ENCODE measurements around the gene RAPGEF2. TPM values are rescaled to one million over a fixed set of nuclear protein-coding genes. Genes with fewer than 3 reads are reported as not detected.
A peak's percentile ranks its signal among the peaks of the same experiment; 100 is the strongest.

The RAPGEF2 gene
- total and polyA plus RNA-seq, 10 of the 15 experiments (the other 5 are each of a cell fraction or from before 2014, with no cell fraction given): 0.31 to 24.0 (median 2.9) TPM

GRCh38 chr4:159079074-159079473 lies 23.8 kb upstream of the RAPGEF2 start:
- no peak overlapping the region for H3K4me3 ChIP-seq
- H4K20me1 ChIP-seq (ENCODE audit: control insufficient read depth, insufficient read depth): no peaks in the 10 kb centered on the region
- no peaks in the 10 kb centered on the region for H3K79me2 ChIP-seq (ENCODE audit: control insufficient read depth, insufficient read depth, low read length)
- ChIA-PET RAD21 (ENCODE audit: unreplicated experiment) (no interaction called here), SMC1A (ENCODE audit: uncharacterized antibody, unreplicated experiment) (interaction anchor here (0.9 to 2.7 kb wide), 8 partner anchors 20 to 95 kb away, joined by 3 to 20 read pairs (median 6); no protein-coding TSS in a partner anchor), POLR2A (interaction anchor here (0.6 kb wide), 1 partner anchor 21 kb away, joined by 3 read pairs; no protein-coding TSS in a partner anchor), CTCF (interaction anchor here (0.7 to 2.3 kb wide), 6 partner anchors 20 to 112 kb away, joined by 3 to 7 read pairs (median 3); no protein-coding TSS in a partner anchor)
- peaks cover 23% of the 10 kb centered on the region for H3K4me1 ChIP-seq (ENCODE audit: control insufficient read depth, insufficient read depth, low read length)
- H3K9ac ChIP-seq (ENCODE audit: control insufficient read depth, insufficient read depth, low read length): no peak overlapping the region
- H2AFZ ChIP-seq (ENCODE audit: control insufficient read depth, low read depth, low read length): peak overlapping the region; percentile 51; the same call in 1 of the 2 replicates
- no peak for DNase-seq (ENCODE audit: low read depth, low spot score)
- H3K36me3 ChIP-seq (ENCODE audit: control insufficient read depth in 2 of 2, insufficient read depth in 2 of 2, low read length in 1 of 2): no peaks in the 10 kb centered on the region
- no TSS peak for BruUV-seq (replicated peaks)
- WGBS (ENCODE audit: insufficient coverage, insufficient replicate concordance, low lambda C conversion rate, missing lambda C conversion rate): 70% methylated on average over 2 of the region's 2 CpGs
- ATAC-seq: no peak
- in situ Hi-C loops (cut with MboI): no loop called here
- no peaks in the 10 kb centered on the region; the same call in 2 of the 3 replicates for H3K9me3 ChIP-seq (replicated peaks; ENCODE audit: control insufficient read depth, insufficient read depth, low read length)
- TF ChIP-seq HDAC6 (IDR thresholded peaks at IDR 0.05; ENCODE audit: unreplicated experiment): no peak
- TF ChIP-seq MYC (IDR thresholded peaks at IDR 0.05; ENCODE audit: insufficient read depth, insufficient read length, insufficient replicate concordance, low read length, severe bottlenecking): no peak
- TF ChIP-seq E4F1 (IDR thresholded peaks at IDR 0.05; ENCODE audit: borderline replicate concordance, partially characterized antibody): no peak
- no peak for TF ChIP-seq POLR2A (IDR thresholded peaks at IDR 0.05; ENCODE audit: low read depth, low read length)
- H3K4me2 ChIP-seq (ENCODE audit: control insufficient read depth, insufficient read depth): no peak overlapping the region
- FAIRE-seq: no peak
- no peaks in the 10 kb centered on the region for H3K27me3 ChIP-seq (replicated peaks in 1 of 2; ENCODE audit: control insufficient read depth in 2 of 2, insufficient read depth in 2 of 2, low read length in 1 of 2)
- no peak overlapping the region for H3K27ac ChIP-seq (ENCODE audit: control insufficient read depth, insufficient read depth)
- intact Hi-C loops (cut with micrococcal nuclease; ENCODE audit: unreplicated experiment): no loop called here

DNA sequence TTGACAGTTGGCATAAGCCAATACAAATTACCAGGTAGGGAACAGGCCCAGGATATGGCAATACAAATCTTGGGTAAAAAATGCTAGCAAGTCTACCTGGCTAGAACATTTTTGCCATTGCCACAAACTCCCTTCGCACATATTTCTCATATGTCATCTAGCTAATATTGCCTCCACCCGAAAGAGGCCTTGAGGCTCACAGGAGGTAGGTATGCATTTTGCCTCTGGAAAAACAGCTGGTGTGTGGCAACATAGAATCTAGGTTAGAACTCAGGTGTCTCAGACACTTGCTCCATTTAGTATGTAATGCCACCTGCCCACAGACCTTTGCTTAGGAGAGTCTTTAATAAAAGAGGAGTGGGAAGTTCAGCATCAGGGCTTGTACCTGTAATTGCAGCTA lies 16.3 kb upstream of the RAPGEF2 start:
- ChIA-PET POLR2A (interaction anchor here (0.6 to 1.2 kb wide), 2 partner anchors 18 to 77 kb away, joined by 3 read pairs; no protein-coding TSS in a partner anchor), RAD21 (ENCODE audit: unreplicated experiment) (no interaction called here), SMC1A (ENCODE audit: uncharacterized antibody, unreplicated experiment) (no interaction called here), CTCF (no interaction called here)
- Histone ChIP-seq H4K20me1 (ENCODE audit: control insufficient read depth, insufficient read depth) (no peaks in the 10 kb centered on the region), H2AFZ (ENCODE audit: control insufficient read depth, low read depth, low read length) (no peak overlapping the region), H3K79me2 (ENCODE audit: control insufficient read depth, insufficient read depth, low read length) (no peaks in the 10 kb centered on the region), H3K4me1 (ENCODE audit: control insufficient read depth, insufficient read depth, low read length) (no peaks in the 10 kb centered on the region), H3K27ac (ENCODE audit: control insufficient read depth, insufficient read depth) (no peak overlapping the region), H3K9ac (ENCODE audit: control insufficient read depth, insufficient read depth, low read length) (no peak overlapping the region), H3K36me3 (ENCODE audit: control insufficient read depth in 2 of 2, insufficient read depth in 2 of 2, low read length in 1 of 2) (no peaks in the 10 kb centered on the region), H3K27me3 (replicated peaks in 1 of 2; ENCODE audit: control insufficient read depth in 2 of 2, insufficient read depth in 2 of 2, low read length in 1 of 2) (no peaks in the 10 kb centered on the region), H3K4me2 (ENCODE audit: control insufficient read depth, insufficient read depth) (no peak overlapping the region), H3K4me3 (no peak overlapping the region), H3K9me3 (replicated peaks; ENCODE audit: control insufficient read depth, insufficient read depth, low read length) (no peaks in the 10 kb centered on the region; the same call in 1 of the 3 replicates)
- in situ Hi-C loops (cut with MboI) (no loop called here), intact Hi-C loops (cut with micrococcal nuclease; ENCODE audit: unreplicated experiment) (no loop called here)
- no peak for FAIRE-seq
- no TSS peak for BruUV-seq (replicated peaks)
- DNase-seq (ENCODE audit: low read depth, low spot score): no peak
- WGBS (ENCODE audit: insufficient coverage, insufficient replicate concordance, low lambda C conversion rate, missing lambda C conversion rate): 100% methylated on average over 2 of the region's 2 CpGs
- ATAC-seq: no peak
- TF ChIP-seq, protein P1, sequence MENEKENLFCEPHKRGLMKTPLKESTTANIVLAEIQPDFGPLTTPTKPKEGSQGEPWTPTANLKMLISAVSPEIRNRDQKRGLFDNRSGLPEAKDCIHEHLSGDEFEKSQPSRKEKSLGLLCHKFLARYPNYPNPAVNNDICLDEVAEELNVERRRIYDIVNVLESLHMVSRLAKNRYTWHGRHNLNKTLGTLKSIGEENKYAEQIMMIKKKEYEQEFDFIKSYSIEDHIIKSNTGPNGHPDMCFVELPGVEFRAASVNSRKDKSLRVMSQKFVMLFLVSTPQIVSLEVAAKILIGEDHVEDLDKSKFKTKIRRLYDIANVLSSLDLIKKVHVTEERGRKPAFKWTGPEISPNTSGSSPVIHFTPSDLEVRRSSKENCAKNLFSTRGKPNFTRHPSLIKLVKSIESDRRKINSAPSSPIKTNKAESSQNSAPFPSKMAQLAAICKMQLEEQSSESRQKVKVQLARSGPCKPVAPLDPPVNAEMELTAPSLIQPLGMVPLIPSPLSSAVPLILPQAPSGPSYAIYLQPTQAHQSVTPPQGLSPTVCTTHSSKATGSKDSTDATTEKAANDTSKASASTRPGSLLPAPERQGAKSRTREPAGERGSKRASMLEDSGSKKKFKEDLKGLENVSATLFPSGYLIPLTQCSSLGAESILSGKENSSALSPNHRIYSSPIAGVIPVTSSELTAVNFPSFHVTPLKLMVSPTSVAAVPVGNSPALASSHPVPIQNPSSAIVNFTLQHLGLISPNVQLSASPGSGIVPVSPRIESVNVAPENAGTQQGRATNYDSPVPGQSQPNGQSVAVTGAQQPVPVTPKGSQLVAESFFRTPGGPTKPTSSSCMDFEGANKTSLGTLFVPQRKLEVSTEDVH (IDR thresholded peaks at IDR 0.05; ENCODE audit: low read depth, partially characterized antibody): no peak
- no peak for TF ChIP-seq USF1 (IDR thresholded peaks at IDR 0.05; ENCODE audit: borderline replicate concordance, extremely low read length, insufficient read depth, low read depth, low read length)
- TF ChIP-seq ZNF207 (IDR thresholded peaks at IDR 0.05; ENCODE audit: borderline replicate concordance): no peak
- no peak for TF ChIP-seq NRF1 (conservative IDR thresholded peaks at IDR 0.05; ENCODE audit: low read depth, low read length)
